D721Med (cell line): Measurements from ENCODE around the gene BLID.

Source experiments
- DNase-seq: peaks from one replicate; pipeline ENCODE4 v3.0.0; 2011; ENCODE audit warnings: low spot score; ENCODE audit not compliant: insufficient read length
- FAIRE-seq: peaks from 2 replicates; lab custom pipeline; 2011; peaks lifted over from hg19 to GRCh38; lab: Jason Lieb, UNC
- CTCF ChIP-seq: IDR thresholded peaks from 2 replicates; pipeline ENCODE4 v1.5.1; 2012; ENCODE audit warnings: mild to moderate bottlenecking, control low read depth; ENCODE audit not compliant: insufficient read depth; ENCODE audit errors: missing control alignments

Gene BLID

GRCh38 chr11:122139595-122139866 lies 23.5 kb upstream of the BLID start:
- no peak for DNase-seq
- no peak for TF ChIP-seq CTCF
- no peak for FAIRE-seq

DNA sequence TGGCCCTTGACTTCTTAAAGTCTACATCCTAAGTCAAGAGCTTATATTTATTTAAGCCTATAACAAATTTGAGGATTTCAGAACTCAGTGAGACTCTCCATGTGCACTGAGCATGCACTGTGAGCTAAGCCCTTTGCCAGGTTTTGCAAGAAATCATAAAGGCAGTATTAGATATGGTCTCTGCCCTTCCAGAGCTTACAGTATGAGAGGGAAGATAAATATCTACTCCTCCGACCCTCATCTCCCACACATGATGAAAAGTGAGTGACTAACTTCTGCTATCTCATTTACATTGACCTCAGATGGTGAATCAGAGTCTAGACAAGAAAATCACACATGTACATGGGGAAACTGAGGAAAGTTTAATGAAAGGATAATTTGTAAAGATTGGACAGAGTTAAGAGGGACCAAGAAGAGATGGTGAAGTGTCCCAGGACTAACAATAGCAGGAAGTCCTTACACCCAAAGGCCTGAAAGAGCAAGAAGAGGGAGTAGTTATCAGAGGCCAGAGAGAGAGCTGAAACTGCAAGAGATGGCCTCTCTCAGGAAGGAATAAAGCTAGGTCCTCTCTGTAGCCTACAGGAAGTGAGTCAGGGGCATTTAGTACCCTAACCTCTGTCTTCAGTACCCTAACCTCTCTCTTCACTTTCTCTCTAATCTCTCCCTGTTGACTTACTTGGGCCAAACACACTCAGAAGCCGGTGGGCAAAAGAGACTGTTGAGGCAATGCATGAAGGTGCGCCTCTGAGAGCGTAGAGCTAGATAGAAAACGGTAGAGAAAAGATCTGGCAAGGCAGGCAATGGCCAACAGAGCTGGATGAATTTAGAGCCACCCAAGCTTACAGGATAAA lies 23.0 kb upstream of the BLID start:
- DNase-seq, result no peak
- FAIRE-seq, result no peak
- no peak for TF ChIP-seq CTCF

- FAIRE-seq (no peak), DNase-seq (no peak)
- no peak for TF ChIP-seq CTCF
Measured at GRCh38 chr11:122137078-122137793, 21.2 kb upstream of the BLID start.

DNA sequence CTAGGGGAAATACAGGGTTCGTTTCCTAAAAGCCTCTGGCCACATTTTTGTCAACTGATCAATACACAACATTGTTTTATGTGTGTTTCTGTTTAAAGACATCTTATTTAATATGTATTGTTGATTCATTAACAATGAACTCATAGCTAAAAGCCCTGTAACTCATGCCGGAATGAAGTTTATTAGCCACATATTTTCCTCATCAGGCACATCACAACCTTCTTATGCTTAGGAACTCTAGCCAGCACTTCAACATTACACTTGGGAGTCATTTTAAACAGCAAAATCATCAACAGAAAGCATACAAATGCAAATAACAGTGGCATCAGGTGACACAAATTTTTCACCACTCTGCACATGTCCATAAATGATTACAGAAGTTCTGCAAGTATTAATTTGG lies 15.1 kb upstream of the BLID start:
- no peak for FAIRE-seq
- TF ChIP-seq CTCF, result no peak
- DNase-seq, result no peak

DNA sequence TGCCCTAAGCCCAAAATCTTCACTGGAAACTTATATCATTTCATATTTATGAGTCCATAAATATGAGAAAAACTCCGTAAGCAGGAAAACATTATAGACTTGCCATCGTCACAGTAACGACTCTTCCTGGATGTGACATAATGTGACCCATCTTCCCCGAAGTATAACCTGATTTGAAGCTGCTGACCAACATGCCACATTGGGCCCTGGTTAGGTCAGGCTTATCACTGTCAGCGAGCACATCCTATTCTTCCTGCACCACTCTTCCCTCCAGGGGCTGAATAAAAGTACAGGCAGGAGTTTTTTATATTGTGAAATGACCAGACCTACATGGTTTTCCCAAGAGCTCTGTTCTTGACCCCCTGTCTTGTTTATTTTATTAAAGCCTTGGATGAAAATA lies 12.1 kb upstream of the BLID start:
- FAIRE-seq (no peak), DNase-seq (no peak)
- TF ChIP-seq CTCF, result no peak

DNA sequence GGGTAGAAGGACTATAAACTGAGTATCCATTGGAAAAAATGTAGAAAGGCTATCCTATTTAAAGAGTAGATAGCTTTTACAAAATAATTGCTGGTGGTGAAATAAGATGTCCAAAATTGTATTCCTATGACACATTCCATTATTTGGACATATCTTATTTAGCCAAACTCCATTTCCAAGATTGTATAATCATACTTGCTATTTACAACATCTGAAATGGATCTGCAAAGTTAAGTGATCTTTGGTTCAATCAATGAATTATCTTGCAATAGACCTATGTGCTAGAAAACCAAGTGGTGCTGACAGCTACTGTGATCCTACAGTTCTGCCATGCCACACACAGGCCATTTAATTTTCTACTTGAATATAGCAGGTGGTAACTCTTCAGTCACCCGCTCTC lies 11.0 kb upstream of the BLID start:
- DNase-seq (no peak), FAIRE-seq (no peak)
- no peak for TF ChIP-seq CTCF

- DNase-seq (no peak), FAIRE-seq (no peak)
- TF ChIP-seq CTCF, result no peak
Measured at GRCh38 chr11:122126024-122126688, 10.1 kb upstream of the BLID start.
